GM21723 (cell line): ENCODE results near the gene SMIM44.
"Not testable (repeated sequence)": the region's sequence is repeated elsewhere in the genome, so short reads cannot be mapped to it uniquely, and the experiment has no call there.

ENCODE experiments used
- ATAC-seq: cut with Tn5 transposase; IDR thresholded peaks from one replicate; pipeline ENCODE4 v1.9.1; 2021; ENCODE audit warnings: mild to moderate bottlenecking, moderate library complexity; ENCODE audit not compliant: unreplicated experiment

Gene SMIM44

DNA sequence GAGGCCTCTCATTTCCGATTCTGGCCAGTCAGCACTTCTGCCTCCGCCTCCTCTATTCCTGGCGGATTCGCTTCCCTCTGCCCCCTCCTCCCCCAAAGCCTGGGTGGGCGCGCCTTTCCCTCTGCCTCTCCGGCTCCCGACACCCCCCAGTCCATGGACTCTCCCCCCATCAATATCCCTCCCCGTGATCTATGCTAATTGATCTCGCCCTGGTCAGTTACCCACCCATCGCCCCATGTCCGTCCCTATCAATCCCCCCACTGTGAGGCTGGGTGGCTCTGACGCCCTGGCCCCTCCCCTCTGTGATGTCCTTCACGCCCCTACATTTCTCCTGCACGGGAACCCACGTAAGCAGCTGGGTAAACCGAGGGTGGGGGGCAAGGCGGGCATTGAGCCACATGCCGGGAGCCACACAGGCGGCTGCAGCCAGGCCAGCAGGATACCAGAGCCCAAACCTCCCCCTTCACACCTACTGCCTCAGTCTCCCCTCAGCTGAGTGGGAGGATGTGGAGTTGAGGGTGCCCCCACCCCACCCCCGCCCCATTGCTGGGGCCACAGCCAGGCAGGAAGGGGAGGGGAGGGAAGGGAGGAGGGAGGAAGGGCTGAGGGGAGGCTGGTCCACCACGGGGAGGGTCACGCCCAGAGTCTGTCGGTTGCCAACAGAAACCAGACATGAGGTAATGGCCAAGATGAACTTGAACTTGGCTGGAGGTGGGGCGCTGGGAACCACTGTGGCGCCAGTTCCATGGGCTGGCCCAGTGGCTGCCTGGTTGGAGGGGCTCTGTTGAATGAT is 24.0 kb downstream of the SMIM44 start:
- ATAC-seq = no peak

DNA sequence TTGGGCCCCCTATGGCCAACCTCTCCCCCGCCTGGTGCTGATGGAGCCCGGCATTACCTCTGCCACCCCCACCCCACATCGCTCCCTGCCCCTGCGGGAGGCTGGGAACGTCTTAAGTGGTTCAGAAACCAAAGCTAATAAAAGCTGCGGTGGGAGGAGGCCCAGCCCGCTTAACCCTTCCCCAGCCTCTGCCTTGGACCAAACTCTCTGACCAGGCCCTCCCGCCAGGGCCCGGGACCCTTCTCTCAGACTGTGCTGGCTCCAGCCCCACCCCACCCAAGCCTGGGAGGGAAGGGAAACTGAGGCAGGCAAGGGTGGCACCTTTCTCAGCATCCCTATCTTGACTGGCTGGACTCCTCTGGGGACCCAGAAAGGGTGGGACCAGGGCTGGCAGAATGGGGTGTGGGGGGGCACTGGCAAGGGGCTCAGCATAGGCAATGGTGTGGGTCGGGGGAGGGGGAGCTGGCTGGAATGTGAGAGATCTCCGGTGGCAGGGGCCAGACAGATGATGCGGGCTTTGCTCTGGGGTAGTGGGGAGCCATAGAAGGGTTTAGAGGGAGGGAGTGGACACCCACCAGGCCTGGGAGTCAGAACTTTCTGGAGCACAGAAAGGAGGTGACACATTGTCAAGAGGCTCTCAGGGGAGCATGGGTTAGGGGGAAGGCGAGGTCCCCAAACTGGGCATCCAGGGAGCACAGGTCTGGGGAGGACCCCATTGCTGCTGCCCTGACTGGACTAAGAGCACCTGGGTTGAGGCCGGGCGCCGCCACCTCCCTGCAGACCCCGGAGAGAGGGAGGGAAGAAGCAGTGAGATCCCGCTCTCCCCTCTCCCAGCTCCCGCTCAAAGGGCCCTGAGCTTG is 24.8 kb downstream of the SMIM44 start:
- no peak for ATAC-seq

DNA sequence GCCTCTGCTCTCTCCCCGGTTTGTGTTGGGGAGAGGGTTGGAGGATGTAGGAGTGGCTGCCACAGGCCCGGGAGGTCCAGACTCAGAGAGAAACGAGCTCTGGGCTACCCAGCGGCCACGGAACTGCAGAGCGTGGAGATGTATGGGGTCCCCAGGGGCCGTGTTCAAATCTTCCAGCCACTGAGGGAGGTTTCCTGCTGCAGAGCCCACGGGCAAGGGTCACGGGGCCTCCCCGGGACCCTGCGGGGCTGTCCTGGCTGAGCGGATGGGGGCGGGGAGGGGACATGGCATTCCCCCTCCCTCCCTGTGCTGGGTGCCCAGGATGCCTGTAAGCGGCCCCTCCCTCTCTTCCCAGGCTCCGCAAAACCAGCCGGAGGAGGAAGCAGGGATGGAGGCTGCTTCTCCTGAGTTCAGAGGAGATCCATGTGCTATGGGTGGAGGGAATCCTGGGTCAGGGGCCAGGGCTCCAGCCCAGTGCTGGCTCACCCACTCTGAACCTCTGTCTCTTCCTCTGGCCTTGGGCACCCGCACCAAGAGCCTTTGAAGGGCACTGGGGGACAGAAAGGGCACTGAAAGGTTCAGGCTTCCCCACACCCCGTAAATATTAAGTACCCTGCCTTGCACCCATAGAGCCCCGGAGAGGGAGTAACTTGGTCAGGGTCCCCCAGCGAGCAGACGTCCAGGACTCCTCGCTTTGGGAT is 25.6 kb downstream of the SMIM44 start:
- ATAC-seq = no peak

DNA sequence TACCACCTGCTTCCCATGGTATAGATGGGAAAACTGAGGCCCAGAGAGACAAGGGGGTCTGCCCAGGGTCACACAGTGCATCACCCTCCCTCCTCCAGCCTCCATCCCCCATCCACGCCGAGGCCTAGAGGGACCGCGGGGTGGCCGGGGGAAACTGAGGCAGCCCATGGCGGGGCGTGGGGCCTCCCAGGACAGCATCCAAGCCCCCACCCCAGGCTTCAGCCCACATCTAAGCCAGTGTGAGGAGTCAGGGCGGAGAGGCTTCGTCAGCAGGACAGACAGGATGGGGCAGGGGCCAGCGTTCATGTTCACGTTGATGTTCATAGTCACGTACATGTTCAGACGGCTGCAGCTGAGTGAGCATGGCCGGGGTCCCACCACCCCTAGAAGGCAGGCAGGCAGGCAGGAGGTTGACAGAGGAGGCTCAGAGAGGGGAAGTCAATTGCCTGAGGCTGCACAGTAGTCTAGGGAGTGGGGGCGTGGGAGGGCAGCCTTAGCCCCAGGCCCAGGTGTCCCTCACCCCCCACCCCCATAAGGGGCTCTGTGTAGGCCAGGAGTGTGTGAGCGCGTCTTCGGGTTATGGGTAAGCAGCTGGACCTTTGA is 26.2 kb downstream of the SMIM44 start:
- ATAC-seq = no peak

DNA sequence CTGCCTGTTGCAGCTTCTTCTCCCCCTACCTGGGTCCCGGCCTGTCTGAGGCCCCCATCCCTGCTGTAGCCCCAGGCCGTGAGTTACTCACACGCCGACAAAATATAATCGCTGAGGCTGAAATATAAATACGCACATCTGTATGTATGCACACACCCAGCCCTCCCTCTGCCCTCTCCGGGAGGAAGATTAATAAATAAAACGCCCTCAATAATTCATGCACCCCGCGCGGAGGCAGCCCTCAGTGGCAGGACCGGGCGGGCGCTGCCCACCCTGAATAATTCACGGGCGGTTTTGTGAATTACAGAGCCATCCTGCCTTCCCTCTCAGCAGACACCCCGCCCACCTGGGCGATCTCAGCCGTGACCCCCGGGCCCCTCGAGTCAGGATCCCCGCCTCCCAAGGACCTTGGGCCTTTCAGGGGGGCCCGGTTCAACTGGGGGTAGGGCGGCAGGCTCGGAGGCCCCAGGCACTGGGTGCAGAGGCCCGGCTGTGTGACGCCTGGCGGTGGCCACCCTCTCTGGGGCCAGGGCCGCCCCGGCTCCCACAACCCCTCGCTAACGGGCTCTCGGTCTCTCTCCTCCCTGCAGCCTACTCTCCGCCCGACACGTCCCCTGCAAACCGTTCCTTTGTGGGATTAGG is 27.2 kb downstream of the SMIM44 start:
- no peak for ATAC-seq

DNA sequence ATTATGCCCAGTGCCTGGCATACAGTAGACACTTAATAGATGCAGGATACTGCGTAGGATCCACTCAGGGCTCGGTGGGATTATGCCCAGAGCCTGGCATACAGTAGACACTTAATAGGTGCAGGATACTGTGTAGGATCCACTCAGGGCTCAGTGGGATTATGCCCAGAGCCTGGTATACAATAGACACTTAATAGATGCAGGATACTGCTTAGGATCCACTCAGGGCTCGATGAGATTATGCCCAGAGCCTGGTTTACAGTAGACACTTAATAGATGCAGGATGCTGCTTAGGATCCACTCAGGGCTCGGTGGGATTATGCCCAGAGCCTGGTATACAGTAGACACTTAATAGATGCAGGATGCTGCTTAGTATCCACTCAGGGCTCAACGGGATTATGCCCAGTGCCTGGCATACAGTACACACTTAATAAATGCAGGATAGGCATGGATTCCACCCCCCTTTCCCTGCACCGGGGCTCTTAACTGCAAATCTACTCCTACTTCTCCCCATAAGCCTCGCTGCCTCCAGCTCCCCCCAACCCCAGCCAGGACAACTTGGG is 27.8 kb downstream of the SMIM44 start:
- no peak for ATAC-seq

DNA sequence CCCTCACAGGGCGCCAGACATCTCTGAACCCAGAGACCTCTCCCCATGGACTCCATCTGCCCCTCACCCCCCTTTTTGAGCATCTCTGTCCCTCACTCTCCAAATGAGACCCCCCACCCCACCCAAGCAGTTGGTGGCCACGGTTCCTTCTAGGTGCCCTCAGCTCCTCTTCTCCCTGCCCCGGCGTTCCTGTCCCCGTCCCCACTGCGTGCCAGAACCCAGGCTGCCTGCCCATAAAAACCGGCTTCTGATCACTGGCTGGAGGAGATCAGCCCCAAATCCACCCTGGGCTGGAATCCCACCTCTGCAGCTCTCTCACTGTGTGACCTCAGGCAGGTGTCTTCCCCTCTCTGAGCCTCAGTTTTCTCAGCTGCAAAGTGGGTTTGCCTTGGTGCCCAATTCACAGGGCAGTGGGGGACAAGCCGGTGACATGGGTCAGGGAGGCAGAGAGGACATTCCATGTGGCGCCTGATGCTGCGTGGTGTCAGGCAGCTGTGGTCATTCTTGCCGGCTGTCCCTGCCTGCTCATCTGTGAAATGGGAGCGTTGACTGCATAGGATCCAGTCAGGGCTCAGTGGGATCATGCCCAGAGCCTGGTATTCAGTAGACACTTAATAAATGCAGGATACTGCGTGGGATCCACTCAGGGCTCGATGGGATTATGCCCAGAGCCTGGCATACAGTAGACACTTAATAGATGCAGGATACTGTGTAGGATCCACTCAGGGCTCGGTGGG is 28.4 kb downstream of the SMIM44 start:
- no peak for ATAC-seq

DNA sequence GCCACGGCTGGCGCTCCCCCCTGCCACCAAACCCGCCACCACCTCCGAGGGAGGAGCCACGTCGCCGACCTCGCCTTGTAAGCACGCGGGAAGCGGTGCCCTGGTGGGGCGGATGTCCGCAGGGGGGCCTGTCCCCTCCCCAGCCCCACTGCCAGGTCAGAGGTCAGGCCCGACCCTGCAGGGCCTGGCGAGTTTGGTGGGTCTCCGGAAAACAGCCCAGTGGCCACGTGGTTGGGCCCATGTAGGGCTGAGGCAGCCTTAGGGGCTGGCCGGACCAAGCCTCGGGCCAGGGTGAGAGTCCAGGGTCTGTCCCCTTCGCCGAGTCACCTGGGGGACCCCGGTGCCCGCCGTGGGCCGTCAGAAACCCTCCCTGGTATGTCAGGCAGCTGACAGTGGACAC is 29.4 kb downstream of the SMIM44 start:
- no peak for ATAC-seq

DNA sequence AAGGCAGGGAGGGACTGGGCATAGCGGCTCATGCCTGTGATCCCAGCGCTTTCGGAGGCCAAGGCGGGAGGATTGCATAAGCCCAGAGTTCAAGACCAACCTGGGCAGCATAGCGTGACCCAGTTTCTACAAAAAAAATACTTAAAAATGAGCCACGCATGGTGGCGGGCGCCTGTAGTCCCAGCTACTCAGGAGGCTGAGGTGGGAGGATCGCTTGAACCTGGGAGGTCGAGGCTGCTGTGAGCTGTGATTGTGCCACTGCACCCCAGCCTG is 30.4 kb downstream of the SMIM44 start:
- not testable (repeated sequence) for ATAC-seq

DNA sequence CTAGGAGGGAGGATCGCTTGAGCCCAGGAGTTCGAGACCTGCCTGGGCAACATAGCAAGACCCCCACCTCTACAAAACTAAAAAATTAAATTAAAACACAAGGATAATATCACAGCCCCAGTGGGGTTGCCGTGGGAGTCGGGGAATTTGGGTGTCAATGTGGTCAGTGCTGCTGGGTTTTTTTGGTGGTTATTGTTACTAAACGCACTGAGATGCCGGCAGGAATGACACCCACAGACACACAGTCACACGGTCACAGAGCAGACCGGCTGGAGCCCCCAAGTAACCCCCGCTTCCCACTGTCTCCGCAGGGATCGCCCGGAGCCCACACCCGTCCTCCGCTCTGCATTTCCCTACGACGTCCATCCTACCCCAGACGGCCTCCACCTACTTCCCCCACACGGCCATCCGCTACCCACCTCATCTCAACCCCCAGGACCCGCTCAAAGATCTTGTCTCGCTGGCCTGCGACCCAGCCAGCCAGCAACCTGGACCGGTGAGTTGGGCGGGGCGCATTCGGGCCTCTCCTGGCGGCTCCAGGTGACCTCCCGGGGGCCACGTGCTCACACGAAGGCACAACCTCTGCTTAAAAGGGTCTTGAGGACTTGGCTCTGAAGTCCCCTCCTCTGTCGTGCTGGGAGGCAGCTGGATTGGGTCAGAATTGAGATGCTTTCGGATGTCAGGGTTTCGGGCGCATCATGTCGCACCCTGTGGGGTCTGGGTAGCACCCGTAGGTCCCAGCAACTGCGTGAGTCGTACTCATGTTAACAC is 30.9 kb downstream of the SMIM44 start:
- ATAC-seq = no peak

DNA sequence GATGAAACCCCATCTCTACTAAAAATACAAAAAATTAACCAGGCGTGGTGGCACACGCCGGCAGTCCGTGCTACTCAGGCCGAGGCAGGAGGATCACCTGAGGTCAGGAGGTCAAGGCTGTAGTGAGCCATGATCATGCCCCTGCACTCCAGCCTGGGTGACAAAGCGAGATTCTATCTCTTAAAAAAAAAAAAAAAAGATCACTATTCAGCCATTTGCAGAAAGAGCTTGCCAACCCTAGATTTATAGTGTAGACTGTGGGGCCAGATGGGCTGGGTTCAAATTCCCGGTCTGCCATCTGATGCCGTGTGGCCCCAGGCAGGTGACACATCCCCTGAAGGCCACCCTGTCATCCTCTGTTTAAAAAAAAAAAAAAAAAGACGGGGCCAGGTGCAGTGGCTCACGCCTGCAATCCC is 31.8 kb downstream of the SMIM44 start:
- no peak for ATAC-seq

DNA sequence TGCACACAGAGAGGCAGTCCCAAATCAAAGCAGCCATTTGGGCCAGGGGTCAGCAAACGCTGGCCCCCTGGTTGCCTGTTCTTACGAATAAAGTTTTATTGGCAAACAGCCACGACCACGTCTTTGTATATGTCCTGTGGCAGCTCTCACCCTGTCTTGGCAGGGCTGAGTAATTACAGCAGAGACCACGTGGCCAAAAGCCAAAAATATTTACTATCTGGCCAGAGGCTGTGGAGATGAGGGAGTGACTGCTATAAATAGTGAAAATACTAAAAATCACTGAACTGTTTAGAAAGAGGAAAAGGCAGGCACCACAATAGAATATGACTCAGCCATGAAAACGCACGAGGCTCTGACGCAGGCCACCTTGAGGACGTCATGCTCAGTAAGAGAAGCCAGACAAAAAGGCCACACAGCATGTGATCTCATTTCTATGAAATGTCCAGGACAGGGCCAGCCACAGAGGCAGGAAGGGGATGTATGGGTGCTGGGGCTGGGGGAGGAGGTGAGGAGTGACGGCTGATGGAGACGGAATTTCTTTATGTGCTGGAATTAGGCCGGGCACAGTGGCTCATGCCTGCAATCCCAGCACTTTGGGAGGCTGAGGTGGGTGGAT is 32.3 kb downstream of the SMIM44 start:
- no peak for ATAC-seq

DNA sequence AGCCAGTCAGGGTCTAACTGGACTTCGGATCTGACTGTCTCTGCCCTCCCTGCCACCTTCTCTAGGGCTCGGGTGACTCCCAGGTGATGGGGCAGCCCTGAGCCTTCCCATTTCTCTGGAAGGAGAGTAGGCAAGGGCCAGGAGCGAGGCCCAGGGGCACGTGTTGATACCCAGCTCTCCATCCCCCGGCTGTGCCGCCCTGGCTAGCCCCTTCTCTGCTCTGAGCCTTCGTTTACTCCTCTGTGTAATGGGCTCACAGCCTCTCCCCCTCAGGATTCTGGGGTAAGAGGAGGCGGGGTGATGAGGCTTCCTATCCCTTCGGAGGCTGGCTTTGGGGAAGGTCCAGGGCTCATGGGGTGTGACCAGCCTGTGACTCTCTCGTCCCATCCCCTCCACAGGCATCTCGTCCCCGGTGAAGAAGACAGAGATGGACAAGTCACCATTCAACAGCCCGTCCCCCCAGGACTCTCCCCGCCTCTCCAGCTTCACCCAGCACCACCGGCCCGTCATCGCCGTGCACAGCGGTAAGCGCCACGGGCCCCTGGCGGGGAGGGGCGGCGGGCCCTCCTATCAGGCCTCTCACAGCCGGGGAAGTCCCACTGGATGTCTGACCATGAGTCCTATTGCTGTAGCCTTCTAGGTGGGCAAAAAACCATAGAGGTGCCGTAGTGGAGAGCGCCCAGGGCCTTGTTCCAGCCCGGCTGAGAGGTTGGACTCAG is 34.5 kb downstream of the SMIM44 start:
- ATAC-seq = no peak

DNA sequence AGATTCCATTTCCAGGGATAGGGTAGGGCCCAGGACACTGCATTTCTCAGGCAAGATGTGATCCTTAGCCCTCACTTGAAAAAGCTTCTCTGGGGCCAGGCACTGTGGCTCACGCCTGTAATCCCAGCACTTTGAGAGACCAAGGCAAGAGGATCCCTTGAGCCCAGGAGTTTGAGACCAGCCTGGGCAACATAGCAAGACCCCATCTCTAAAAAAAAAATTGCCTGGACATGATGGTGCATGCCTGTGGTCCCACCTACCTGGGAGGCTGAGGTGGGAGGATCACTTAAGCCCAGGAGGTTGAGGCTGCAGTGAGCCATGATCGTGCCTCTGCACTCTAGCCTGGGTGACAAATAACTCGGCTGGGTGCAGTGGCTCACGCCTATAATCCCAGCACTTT is 36.6 kb downstream of the SMIM44 start:
- ATAC-seq = not testable (repeated sequence)

DNA sequence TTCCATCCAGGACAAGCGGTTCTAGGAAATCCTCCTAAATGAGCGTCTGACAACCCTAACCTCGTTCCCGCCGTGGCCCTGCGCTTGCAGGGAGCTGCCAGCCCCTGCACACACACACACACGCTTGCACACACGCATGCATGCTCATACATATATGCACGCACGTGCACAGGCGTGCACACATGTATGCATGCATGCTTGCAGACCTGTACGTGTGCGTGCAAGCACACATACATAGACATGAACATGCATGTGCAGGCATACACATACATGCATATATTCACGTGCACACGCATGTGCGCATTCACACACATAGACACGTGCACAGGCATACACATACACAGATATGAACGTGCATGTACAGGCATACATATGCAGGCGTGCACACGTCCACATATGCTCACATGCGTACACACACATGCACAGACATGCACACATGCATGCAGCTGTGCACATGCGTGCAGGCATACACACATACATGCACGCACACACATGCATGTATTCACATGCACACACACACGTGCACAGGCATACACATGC is 38.5 kb downstream of the SMIM44 start:
- ATAC-seq = no peak

DNA sequence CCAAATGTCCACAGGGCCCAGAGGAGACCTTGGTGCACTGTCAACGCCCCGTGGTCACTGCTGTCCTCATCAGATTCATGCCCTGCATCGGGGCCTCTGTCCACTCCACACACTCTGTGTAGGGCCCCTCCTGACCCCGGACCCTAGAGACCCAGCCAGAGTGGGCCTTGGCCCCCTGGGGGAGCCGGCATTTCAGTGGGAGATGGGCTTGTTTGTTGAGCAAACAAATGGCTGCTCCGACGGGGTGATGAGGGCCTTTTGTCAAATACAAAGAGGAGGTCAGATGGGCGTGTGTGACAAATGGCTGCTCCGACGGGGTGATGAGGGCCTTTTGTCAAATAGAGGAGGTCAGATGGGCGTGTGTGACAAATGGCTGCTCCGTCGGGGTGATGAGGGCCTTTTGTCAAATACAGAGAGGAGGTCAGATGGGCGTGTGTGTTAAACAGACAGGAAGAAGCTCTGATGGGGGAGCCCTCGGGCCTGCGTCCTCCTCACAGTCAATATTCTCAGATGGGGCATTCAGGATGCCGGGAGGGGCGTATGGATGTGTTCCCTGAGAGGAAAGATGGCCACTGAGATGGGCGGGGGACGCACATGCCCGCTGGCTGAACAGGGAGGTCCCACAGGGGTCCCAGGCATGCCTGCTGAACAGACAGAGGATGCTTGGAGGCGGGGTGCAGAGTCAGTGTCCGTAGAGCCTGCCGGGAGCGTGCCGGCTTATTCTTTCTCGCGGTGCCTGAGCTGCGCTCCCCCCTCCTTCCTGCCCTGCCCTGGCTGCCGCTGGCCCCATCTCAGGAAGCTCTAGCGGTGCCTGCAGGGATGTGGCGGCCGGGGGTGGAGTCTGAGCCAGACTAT is 39.2 kb downstream of the SMIM44 start:
- ATAC-seq = no peak
